GM15510 (cell line): ENCODE measurements around the gene APOA5.

ENCODE experiments used
- POLR2A ChIP-seq: IDR thresholded peaks from 3 replicates; pipeline ENCODE4 v1.6.1; 2011; ENCODE audit warnings: borderline replicate concordance; ENCODE audit not compliant: insufficient read length; ENCODE audit errors: extremely low read depth

Gene APOA5, protein sequence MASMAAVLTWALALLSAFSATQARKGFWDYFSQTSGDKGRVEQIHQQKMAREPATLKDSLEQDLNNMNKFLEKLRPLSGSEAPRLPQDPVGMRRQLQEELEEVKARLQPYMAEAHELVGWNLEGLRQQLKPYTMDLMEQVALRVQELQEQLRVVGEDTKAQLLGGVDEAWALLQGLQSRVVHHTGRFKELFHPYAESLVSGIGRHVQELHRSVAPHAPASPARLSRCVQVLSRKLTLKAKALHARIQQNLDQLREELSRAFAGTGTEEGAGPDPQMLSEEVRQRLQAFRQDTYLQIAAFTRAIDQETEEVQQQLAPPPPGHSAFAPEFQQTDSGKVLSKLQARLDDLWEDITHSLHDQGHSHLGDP

DNA sequence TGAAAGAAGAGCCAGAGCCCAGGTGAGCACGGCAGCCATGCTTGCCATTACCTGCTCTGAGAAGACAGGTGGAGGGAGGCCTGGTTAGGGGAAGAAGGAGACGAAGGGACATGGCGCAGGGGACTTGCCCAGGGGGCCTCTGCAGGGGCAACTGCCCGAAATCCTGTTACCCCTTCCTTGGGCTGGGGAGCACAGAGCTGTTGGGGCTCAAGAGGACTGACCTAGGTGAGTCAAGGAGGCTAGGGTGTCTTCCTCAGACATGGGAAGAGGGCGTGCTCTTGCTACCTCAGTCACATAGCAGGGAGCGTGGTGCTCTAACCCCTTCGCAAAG lies at the start of gene APOA5:
Gene APOA5 (minus strand): TSS at position 67 of the 331 bp plus-strand sequence. CDS start 19 bp downstream, at position 48.
- TF ChIP-seq POLR2A, result no peak

DNA sequence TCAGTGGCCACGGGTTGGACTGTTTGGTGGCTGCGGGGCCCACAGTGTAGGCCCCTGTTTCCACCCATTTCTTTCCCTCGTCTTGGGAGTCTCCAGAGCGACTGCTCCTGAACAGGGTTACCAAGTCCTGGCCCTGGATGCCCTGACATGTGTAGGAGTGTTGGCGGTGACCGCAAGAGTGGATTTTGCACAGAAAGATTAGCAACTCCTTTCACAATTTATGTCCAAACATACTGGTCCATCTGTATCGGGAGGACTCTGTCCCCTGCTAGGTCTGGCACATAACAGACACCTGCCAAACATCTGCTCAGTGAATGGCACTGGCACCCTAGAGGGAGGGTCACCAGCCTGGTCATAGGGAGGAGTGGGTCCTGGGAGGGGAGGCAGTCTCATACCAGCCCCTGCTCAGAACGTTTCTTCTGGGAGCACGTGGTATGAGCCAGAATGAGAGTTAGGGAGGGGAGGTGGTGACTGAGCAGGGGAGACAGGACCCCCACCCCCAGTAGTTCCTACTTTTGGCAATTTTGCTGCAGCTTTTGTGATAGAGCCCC lies 49.1 kb upstream of the APOA5 start:
- no peak for TF ChIP-seq POLR2A

DNA sequence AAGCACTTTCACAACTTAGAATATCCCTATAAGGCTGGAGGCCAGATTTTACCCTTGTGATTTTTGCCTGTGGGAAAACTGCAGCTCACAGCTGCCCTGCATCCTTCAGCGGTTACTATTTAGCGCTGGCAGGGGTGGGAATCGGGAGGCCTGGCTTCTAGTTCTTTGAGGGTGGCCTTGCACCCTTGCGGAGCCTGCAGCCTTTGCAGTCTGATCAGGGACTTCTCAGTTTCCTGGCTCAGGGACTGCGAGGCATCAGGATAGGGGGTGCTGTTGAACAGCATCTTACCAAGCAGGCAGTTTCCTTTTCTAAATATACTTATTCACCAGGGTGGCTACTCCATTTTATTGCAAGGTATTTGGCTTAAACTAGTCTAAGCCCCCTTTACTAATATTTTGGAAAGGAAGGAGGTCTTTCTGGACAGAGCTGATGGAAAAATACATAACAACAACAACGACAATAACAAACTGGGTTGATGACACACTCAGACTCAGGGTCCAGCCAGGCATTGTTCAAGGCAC lies 48.6 kb upstream of the APOA5 start:
- TF ChIP-seq POLR2A, result no peak

DNA sequence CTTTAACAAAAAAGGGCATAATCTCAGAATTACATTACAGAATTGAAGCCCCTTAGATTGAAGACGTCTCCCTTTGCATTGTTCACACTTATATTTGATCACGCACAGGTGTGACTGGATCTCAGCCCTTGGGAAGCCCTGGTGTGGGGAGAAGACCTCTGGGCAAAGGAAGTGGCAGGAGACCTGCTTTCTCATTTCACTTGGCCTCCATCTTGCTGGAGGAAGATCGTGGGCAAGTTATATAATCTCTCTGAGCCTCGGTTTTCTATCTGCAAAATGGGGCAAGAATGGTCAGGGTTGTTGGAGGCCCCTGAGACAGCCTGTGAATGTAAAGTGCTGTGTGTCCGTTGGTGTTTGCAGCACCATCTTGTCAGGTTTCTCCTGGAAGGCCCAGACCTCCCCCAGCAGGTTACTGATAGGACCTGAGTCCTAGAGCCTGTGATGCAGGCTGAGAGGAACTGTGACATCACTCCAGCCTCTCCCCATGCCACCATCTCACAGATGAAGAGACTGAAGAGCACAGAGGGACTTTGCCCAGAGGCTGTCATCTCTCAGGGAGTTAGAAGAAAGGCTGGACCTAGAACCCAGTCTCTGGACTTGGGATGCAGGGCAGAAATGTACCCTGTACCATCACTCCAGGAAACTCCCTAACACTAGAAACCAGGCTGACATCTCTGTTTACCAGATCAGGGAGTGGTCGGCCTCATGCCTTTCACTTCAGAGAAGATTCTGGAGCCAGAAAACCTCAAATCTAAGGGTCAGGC lies 46.8 kb upstream of the APOA5 start:
- TF ChIP-seq POLR2A, result no peak

DNA sequence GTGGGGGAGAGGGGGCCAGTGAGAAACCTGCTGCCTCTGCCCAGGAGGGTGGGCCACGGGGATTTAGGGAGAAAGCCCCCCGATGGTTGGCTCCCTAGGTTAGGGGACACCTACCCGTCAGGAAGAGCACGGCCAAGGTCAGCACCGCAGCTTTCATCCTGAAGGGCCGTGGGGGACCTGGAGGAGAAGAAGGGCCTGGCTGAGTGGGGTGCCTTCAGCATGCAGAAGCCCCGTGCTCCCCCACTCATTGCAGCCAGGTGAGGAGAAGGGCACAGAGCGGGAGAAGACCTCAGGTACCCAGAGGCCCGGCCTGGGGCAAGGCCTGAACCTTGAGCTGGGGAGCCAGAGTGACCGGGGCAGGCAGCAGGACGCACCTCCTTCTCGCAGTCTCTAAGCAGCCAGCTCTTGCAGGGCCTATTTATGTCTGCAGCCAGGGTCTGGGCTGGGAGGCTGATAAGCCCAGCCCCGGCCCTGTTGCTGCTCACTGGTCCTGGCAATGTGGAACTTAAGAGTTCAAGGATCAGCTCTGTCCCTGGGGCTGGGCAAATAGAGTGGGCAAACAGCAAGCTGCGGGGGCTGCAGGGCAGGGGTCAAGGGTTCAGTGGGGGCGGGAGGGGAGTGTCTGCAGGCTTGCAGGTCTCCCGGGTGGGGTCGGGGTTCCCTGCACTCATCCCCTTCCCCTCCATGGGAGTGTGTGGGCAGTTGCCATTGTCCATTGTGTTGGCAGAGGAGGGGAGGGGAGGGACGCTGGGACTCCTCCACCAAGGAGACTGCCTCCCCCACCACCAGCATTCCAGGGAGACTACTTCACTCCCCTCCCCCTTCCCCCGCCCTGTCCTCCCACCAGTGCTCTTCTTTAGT lies 45.8 kb upstream of the APOA5 start, which contains the start of gene APOA1:
Gene APOA1 (minus strand): TSS at position 392 of the 861 bp plus-strand sequence. CDS start 235 bp downstream, at position 157.
- no peak for TF ChIP-seq POLR2A

DNA sequence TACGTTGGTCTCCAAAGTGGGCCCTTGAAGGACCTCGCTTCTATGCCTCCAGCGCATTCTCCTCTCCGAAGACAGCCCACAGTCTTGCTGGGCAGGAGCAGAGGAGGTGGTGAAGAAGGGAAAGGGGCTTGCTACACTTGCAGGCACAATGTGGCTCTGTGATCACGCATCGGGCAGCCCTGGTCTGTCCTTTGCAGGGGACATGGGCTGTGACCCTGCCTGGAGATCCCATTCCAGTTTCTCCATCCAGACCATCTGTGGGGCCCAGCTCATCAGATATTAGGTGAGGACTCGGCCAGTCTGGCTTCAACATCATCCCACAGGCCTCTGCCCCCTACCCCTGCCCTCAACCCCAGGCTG lies 44.9 kb upstream of the APOA5 start:
- TF ChIP-seq POLR2A, result no peak

DNA sequence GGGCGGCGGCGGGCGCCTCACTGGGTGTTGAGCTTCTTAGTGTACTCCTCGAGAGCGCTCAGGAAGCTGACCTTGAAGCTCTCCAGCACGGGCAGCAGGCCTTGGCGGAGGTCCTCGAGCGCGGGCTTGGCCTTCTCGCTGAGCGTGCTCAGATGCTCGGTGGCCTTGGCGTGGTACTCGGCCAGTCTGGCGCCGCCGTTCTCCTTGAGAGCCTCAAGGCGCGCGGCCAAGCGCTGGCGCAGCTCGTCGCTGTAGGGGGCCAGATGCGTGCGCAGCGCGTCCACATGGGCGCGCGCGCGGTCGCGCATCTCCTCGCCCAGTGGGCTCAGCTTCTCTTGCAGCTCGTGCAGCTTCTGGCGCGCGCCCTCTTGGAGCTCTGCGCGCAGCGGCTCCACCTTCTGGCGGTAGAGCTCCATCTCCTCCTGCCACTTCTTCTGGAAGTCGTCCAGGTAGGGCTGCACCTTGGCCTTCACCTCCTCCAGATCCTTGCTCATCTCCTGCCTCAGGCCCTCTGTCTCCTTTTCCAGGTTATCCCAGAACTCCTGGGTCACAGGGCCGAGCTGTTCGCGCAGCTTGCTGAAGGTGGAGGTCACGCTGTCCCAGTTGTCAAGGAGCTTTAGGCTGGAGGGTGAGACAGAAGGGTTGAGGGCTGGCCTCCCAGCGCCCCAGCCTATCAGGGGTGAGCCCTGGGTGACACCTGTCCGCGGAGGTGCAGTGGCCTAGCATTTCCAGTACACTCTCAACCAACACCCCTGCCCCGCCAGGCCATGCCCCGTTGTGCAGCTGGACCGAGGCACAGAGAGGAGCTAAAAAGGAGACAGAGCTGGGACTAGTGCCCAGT lies 44.3 kb upstream of the APOA5 start:
- peak; percentile 42 for TF ChIP-seq POLR2A

DNA sequence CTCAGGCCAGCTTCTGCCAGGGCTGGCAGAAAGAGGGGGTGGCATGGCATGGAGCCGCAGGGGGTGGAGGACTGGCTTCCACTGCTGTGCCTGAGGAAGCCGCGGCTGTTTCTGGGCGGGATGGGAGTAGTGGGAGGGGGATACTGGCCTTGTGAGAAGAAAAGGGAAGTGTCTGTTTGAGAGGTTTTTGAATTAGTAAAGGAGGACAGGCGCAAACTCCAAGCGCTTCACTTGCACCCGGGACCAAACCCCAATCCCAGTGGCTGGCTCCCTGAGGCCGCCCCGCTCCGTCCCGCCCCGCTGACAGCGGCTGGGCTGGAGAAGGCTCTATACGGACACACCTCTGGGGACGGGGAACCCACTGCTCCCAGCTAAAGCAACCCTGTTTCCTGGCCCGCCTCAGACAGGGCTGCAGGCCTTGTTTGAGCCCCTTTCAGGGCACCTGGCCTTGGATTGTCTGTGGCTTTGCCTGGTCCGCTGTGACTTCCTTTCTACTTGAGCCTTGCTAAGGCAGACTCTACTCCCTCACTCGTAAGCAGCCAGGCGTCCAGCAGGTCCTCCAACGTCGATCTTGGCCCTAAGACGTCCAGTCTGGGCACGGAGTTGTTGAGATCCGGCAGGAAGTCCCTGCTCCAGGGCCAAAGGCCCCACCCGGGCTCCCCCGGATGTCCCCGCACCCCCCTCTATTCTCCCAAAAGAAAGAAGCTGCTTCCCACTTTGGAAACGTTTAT lies 43.5 kb upstream of the APOA5 start:
- no peak for TF ChIP-seq POLR2A

DNA sequence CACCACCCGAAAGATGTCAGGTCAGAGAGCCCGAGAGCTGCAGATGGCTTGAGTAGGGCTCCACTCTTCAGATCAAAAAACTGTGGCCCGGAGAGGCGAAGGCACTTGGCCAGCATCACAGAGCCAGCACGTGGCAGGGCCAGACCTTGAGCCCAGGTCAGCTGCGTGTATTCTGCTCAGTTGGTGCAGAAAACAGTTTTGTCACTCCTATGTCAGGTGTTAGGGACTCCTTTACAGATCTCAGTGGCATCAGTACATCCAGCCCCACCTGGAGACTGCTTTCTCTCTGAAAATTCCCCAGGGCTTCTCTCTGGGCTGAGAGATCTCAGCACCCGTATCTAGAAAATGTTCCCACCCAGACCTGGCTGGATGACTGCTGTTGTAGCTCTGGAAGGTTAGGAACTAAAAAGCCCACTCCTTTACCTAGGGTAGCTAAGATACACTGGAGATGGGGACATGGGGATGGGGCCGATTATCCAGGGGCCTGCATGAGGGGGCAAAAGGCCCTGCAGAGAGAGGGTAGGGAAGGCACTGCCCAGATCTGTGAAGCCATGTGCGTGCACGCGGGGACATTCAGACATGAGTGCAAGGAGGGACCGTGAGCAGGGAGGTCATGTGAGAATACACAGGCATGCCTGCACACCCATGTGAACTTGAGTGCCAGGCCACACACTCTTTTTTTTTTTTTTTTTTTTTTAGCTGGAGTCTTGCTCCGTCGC lies 42.3 kb upstream of the APOA5 start:
- no peak for TF ChIP-seq POLR2A

DNA sequence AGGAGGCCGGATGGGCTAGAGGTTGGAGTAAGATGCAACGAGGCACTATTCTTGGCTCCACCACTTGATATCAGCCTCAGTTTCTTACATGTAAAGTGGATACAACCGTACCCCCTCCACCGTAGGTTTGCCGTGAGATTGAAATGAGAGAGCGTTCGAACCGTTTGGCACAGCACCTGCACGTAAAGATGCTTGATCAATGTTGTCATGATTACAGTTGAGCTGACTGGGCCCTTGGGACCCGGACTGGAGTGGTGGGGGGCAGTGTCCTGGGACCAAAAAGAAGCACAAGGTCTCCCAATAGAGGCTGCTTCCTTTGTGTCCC lies 41.8 kb upstream of the APOA5 start:
- TF ChIP-seq POLR2A, result no peak

DNA sequence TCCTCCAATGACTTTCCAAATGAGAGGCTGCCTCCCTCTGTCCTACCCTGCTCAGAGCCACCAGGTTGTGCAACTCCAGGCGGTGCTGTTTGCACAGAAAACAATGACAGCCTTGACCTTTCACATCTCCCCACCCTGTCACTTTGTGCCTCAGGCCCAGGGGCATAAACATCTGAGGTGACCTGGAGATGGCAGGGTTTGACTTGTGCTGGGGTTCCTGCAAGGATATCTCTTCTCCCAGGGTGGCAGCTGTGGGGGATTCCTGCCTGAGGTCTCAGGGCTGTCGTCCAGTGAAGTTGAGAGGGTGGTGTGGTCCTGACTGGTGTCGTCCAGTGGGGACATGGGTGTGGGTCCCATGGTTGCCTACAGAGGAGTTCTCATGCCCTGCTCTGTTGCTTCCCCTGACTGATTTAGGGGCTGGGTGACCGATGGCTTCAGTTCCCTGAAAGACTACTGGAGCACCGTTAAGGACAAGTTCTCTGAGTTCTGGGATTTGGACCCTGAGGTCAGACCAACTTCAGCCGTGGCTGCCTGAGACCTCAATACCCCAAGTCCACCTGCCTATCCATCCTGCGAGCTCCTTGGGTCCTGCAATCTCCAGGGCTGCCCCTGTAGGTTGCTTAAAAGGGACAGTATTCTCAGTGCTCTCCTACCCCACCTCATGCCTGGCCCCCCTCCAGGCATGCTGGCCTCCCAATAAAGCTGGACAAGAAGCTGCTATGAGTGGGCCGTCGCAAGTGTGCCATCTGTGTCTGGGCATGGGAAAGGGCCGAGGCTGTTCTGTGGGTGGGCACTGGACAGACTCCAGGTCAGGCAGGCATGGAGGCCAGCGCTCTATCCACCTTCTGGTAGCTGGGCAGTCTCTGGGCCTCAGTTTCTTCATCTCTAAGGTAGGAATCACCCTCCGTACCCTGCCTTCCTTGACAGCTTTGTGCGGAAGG lies 40.9 kb upstream of the APOA5 start:
- TF ChIP-seq POLR2A, result no peak

DNA sequence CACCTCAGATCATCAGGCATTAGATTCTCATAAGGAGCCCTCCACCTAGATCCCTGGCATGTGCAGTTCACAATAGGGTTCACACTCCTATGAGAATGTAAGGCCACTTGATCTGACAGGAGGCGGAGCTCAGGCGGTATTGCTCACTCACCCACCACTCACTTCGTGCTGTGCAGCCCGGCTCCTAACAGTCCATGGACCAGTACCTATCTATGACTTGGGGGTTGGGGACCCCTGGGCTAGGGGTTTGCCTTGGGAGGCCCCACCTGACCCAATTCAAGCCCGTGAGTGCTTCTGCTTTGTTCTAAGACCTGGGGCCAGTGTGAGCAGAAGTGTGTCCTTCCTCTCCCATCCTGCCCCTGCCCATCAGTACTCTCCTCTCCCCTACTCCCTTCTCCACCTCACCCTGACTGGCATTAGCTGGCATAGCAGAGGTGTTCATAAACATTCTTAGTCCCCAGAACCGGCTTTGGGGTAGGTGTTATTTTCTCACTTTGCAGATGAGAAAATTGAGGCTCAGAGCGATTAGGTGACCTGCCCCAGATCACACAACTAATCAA lies 40.2 kb upstream of the APOA5 start:
- no peak for TF ChIP-seq POLR2A
